NCI-H1092 (cell line): ENCODE data around the gene HTR3B.
A peak's percentile ranks its signal among the peaks of the same experiment; 100 is the strongest.

Source experiments
- DNase-seq: peaks from one replicate; lab custom pipeline; 2025; lab: John Stamatoyannopoulos, UW

HTR3B gene

DNA sequence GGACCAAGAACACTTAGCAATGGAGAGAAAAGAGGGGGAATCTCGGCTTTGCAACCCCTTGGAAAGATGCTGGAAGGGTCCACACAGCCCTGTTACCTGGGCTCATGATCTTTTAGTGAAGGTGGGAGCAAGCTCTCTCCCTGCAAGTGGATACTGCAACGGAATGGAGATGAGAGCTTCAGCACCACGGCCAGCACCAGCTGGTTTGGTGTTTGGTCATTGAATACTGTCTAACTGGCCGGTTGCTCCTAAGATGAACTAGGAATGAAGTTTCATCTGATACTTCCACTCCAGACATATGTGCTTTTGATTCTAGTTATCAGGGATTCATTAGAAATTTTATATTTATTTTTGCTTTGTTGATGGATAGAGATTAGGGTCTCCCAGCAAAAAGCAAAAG is 86.6 kb downstream of the HTR3B start:
- no peak for DNase-seq

DNA sequence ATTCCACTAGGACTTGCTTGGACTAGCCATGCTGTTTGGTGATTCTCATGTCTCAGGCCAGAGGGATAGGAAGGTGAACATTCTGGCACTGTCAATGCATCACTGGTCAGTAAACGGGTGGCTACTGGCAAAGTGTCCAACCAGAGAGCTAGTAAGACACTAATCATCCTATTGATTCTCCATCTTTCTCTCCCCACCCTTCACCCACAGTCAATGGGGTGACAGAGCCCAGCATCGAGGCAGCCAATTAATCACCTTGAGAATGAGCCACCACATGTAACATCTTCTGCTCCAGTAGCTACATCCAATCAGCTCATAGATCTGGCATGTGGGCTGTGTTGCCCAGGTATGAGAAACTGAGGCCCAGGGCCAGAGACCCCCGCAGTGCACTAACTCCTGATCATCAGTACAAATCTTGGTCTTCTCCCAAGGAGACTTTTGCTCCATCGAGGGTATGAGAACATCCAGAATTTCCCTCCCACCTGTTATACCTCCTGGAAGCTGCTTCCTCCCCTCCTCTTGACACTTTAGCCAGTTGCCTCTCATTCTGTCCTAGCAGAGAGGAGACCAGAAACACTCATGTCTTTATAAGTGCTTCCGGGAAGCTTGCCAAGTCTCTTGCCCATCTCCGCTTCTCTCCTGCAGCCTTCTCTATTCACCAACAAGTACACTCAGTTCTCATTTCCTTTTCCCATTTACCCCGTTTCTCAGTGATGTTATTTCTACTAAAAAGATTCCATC is 87.3 kb downstream of the HTR3B start:
- peak; percentile 92 for DNase-seq

DNA sequence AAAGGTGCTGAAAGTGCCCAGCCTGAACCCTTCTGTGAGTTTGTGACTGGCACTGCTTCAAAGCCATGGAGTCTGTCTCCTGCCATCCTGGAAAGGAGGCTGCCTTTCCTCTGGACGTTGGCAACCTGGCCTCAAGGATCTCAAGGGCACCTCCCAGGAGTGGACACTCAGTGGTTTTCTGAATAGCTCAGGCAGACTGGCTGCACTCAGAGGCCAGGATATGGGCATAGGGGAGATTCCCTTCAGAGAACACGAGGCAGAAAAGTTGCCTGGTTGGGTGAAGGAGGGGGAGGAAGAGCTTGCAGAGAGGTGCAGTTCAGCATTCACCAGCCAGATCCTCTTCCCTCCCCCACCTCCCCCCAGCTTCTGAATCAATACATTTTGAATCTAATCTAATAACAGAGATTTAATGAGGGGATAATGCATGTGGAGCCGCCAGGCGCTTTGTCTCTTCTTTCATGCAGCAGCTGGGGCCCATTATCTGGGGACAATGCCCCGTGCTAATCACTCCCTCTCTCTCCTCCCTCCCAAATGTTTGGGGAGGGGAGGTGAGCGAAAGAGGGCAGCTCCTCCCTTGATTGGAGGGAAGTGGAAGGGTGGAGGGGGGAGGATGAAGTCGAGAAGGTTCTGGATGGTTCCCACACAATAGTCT is 88.0 kb downstream of the HTR3B start:
- DNase-seq: peak; percentile 86

DNA sequence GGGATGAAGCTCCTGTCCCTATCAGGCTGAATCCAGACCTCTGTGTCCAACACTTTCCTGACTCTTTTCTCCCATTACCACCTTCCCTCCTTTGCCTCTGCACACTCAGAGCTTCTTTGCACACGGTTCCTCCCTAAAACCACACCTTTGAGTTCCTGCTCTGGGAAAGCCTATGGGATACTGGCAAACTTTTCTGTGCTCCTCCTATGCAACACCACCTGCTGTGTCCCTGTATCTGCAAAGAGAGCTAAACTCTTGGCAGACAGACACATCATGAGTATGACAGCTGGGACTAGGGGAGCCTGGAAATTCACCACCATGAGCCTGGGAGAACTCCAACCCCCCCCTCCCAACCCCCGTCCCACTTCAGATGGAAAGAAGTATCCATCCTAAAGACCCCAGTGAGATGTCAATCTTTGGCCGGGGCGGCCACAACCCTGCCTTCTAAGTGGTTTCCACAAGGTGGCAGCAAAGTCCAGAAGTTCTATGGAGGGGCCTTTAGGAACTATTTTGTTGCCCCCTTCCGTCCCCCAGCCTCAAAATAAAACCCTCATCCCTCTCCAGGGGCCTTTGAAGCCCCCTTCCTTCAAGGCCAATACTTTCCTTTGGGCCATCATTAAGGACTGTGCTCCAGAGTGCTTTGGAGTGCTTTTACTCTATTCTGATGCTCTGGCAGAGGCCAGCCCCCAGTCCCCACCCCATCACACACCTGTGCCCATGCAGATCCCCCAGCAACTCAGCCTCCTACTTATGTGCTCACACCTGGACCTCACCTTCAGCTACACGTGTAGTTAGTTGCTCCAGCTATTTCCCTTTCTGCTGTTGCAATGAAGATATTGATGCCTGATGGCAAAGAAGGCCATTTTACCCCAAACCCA is 89.7 kb downstream of the HTR3B start:
- no peak for DNase-seq
